ENCODE results near the gene PEX5L. TPM values are rescaled to one million over a fixed set of nuclear protein-coding genes. Genes with fewer than 3 reads are reported as not detected.
"Not testable (repeated sequence)": the region's sequence is repeated elsewhere in the genome, so short reads cannot be mapped to it uniquely, and the experiment has no call there.

The PEX5L gene
- total RNA-seq, 6 experiments from 2014 or later = 0.09 to 0.28 (median 0.11) TPM; not detected in 1

- no peaks in the 10 kb centered on the region for H3K4me1 Mint-ChIP-seq (ENCODE audit: low read depth)
- H3K27me3 Mint-ChIP-seq (ENCODE audit: insufficient read depth) = no peaks in the 10 kb centered on the region; the same call in 1 of the 2 replicates
- no peak for DNase-seq
- H3K4me3 Mint-ChIP-seq = no peak overlapping the region
- no peaks in the 10 kb centered on the region for H3K9me3 Mint-ChIP-seq
- no peak for TF ChIP-seq CTCF (IDR thresholded peaks at IDR 0.05)
- H3K27ac Mint-ChIP-seq = no peak overlapping the region
- peaks cover 5% of the 10 kb centered on the region; the same call in 1 of the 2 replicates for H3K36me3 Mint-ChIP-seq (ENCODE audit: low read depth)
Observed at GRCh38 chr3:179794355-179794754, 242.4 kb downstream of the PEX5L start.

- Mint-ChIP-seq H3K4me1 (ENCODE audit: low read depth) (no peaks in the 10 kb centered on the region), H3K9me3 (no peaks in the 10 kb centered on the region), H3K4me3 (no peak overlapping the region), H3K36me3 (ENCODE audit: low read depth) (peaks cover 10% of the 10 kb centered on the region; the same call in 1 of the 2 replicates), H3K27me3 (ENCODE audit: insufficient read depth) (no peaks in the 10 kb centered on the region; the same call in 1 of the 2 replicates), H3K27ac (no peak overlapping the region)
- no peak for TF ChIP-seq CTCF (IDR thresholded peaks at IDR 0.05)
- DNase-seq = no peak
Observed at GRCh38 chr3:179791793-179792192, 244.9 kb downstream of the PEX5L start.

GRCh38 chr3:179788996-179789395 lies 247.7 kb downstream of the PEX5L start:
- Mint-ChIP-seq H3K4me3 (no peak overlapping the region), H3K27ac (no peak overlapping the region), H3K4me1 (ENCODE audit: low read depth) (no peaks in the 10 kb centered on the region), H3K36me3 (ENCODE audit: low read depth) (peaks cover 15% of the 10 kb centered on the region), H3K9me3 (no peaks in the 10 kb centered on the region), H3K27me3 (ENCODE audit: insufficient read depth) (no peaks in the 10 kb centered on the region; the same call in 1 of the 2 replicates)
- no peak for DNase-seq
- TF ChIP-seq CTCF (IDR thresholded peaks at IDR 0.05) = no peak

GRCh38 chr3:179782841-179783240 lies 253.9 kb downstream of the PEX5L start:
- H3K9me3 Mint-ChIP-seq; H3K27ac Mint-ChIP-seq; H3K27me3 Mint-ChIP-seq (ENCODE audit: insufficient read depth); DNase-seq; H3K4me3 Mint-ChIP-seq; H3K4me1 Mint-ChIP-seq (ENCODE audit: low read depth): not testable (repeated sequence)
- H3K36me3 Mint-ChIP-seq (ENCODE audit: low read depth) = peaks cover 32% of the 10 kb centered on the region

- Mint-ChIP-seq H3K27me3 (ENCODE audit: insufficient read depth) (no peaks in the 10 kb centered on the region; the same call in 1 of the 2 replicates), H3K36me3 (ENCODE audit: low read depth) (peaks cover 43% of the 10 kb centered on the region), H3K9me3 (peaks cover 9% of the 10 kb centered on the region; the same call in 1 of the 2 replicates), H3K27ac (no peak overlapping the region), H3K4me1 (ENCODE audit: low read depth) (no peaks in the 10 kb centered on the region), H3K4me3 (no peak overlapping the region)
- no peak for TF ChIP-seq CTCF (IDR thresholded peaks at IDR 0.05)
- no peak for DNase-seq
Observed at GRCh38 chr3:179775416-179776122, 261.2 kb downstream of the PEX5L start.

GRCh38 chr3:179772297-179772696 lies 264.4 kb downstream of the PEX5L start:
- H3K27ac Mint-ChIP-seq = no peak overlapping the region
- no peak for TF ChIP-seq CTCF (IDR thresholded peaks at IDR 0.05)
- peaks cover 30% of the 10 kb centered on the region for H3K36me3 Mint-ChIP-seq (ENCODE audit: low read depth)
- peaks cover 13% of the 10 kb centered on the region for H3K4me1 Mint-ChIP-seq (ENCODE audit: low read depth)
- H3K4me3 Mint-ChIP-seq = no peak overlapping the region
- peaks cover 9% of the 10 kb centered on the region; the same call in 1 of the 2 replicates for H3K9me3 Mint-ChIP-seq
- no peaks in the 10 kb centered on the region; the same call in 1 of the 2 replicates for H3K27me3 Mint-ChIP-seq (ENCODE audit: insufficient read depth)
- no peak for DNase-seq
